Caco-2 (cell line): ENCODE results near the gene IL1RAPL2. TPM values are rescaled to one million over a fixed set of nuclear protein-coding genes. Genes with fewer than 3 reads are reported as not detected.

Source experiments
- BruUV-seq: library from RNA; stranded (reverse); fragments of 400-500 nt; replicated peaks from 2 replicates; lab custom pipeline; 2021; lab: Mats Ljungman, UMichigan
- CTCF ChIA-PET: fragments of 300-600 bp; sonication (Branson Sonifier 250); formaldehyde crosslinking; loops from one replicate; lab custom pipeline; 2022; ENCODE audit warnings: antibody characterized with exemption; lab: Charles Lee
- POLR2A ChIA-PET: fragments of 300-600 bp; sonication (Branson Sonifier 250); formaldehyde crosslinking; loops from one replicate; lab custom pipeline; 2022; ENCODE audit warnings: antibody characterized with exemption; lab: Charles Lee
- DNase-seq, 2 experiments: peaks; one replicate each; pipeline versions ENCODE4 v3.0.0 to v3.0.0-alpha.2; 2020 to 2022
- H3K27me3 ChIP-seq: replicated peaks from 2 replicates; pipeline ENCODE4 v1.6.0; 2011; ENCODE audit warnings: low read length; ENCODE audit not compliant: control insufficient read depth, insufficient read depth
- H3K36me3 ChIP-seq: 2 replicates; pipeline ENCODE4 v1.5.1; 2011; ENCODE audit warnings: low read length; ENCODE audit not compliant: control insufficient read depth, insufficient read depth
- H3K4me1 ChIP-seq: fragments of 250-450 bp; sonication (Bioruptor Pico); 2 replicates; pipeline ENCODE4 v1.5.1; 2020; ENCODE audit warnings: mild to moderate bottlenecking
- H3K4me3 ChIP-seq: 2 replicates; pipeline ENCODE4 v1.5.1; 2011; ENCODE audit warnings: low read depth, mild to moderate bottlenecking, control low read depth, low read length
- H3K9me3 ChIP-seq: fragments of 250-450 bp; sonication (Bioruptor Pico); 2 replicates; pipeline ENCODE4 v1.5.1; 2020; ENCODE audit warnings: mild to moderate bottlenecking, moderate library complexity
- H3K27ac Mint-ChIP-seq: one replicate; pipeline ENCODE4 v1.8.0; 2022; ENCODE audit warnings: mixed read lengths; ENCODE audit not compliant: unreplicated experiment
- H3K27me3 Mint-ChIP-seq: one replicate; pipeline ENCODE4 v1.8.0; 2022; ENCODE audit warnings: mixed read lengths; ENCODE audit not compliant: insufficient read depth, unreplicated experiment
- H3K36me3 Mint-ChIP-seq: one replicate; pipeline ENCODE4 v1.8.0; 2022; ENCODE audit warnings: mild to moderate bottlenecking, mixed read lengths; ENCODE audit not compliant: insufficient read depth, unreplicated experiment
- H3K4me1 Mint-ChIP-seq: one replicate; pipeline ENCODE4 v1.8.0; 2022; ENCODE audit warnings: low read depth, mixed read lengths; ENCODE audit not compliant: unreplicated experiment
- H3K4me3 Mint-ChIP-seq: one replicate; pipeline ENCODE4 v1.8.0; 2022; ENCODE audit warnings: mild to moderate bottlenecking, moderate library complexity, mixed read lengths; ENCODE audit not compliant: unreplicated experiment
- H3K9me3 Mint-ChIP-seq: one replicate; pipeline ENCODE4 v1.8.0; 2022; ENCODE audit warnings: mixed read lengths; ENCODE audit not compliant: unreplicated experiment
- intact Hi-C: fragments of 100-400 bp; cut with micrococcal nuclease; formaldehyde crosslinking; loops from one replicate; pipeline ENCODE4 v1.10.0; 2022; ENCODE audit not compliant: unreplicated experiment
- total RNA-seq: library from RNA; stranded (reverse); gene quantifications from 2 replicates; pipeline ENCODE4 v1.2.3, GENCODE V29; 2022
- TF ChIP-seq, protein P1 (sequence below), 2 experiments: fragments of 200-600 bp in 1 of 2; IDR thresholded peaks; 1 replicate in 1 of 2; 2 replicates in 1 of 2; pipeline versions ENCODE4 v1.5.1 to v1.8.0; 2011 to 2022; ENCODE audit warnings: antibody characterized with exemption in 1 of 2, control low read depth in 1 of 2, inconsistent platforms in 1 of 2, low read depth in 1 of 2, low read length in 1 of 2, mild to moderate bottlenecking in 1 of 2, moderate library complexity in 1 of 2; ENCODE audit not compliant: insufficient read depth in 1 of 2, severe bottlenecking in 1 of 2, unreplicated experiment in 1 of 2

IL1RAPL2 gene
- total RNA-seq, 1 experiment from 2014 or later, result not detected

DNA sequence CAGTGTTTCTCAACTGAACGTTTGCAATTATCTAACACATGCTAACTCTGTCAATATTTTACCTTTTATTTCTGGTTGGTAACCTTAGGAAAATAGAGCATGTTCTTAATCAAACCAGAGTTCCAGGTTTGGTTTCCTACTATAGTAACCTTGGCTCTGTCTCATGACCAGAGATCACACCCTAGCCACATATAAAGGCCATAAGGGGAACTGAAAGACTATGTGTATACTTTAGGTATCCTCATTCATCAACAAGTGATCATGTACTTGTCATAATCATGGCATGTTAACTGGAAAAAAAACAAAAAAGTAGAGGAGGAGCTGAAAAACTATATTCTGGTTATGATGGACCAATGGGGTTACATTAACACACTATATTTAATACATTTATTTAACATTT, 352.1 kb downstream of the IL1RAPL2 start:
- Histone ChIP-seq H3K4me1 (no peaks in the 10 kb centered on the region), H3K9me3 (no peaks in the 10 kb centered on the region), H3K4me3 (no peak overlapping the region), H3K36me3 (no peaks in the 10 kb centered on the region), H3K27me3 (no peaks in the 10 kb centered on the region)
- Mint-ChIP-seq H3K4me3 (no peak overlapping the region), H3K9me3 (no peaks in the 10 kb centered on the region), H3K36me3 (no peaks in the 10 kb centered on the region), H3K27ac (no peak overlapping the region), H3K4me1 (no peaks in the 10 kb centered on the region), H3K27me3 (no peaks in the 10 kb centered on the region)
- no TSS peak for BruUV-seq
- CTCF ChIA-PET, result no interaction called here
- TF ChIP-seq, protein P1, sequence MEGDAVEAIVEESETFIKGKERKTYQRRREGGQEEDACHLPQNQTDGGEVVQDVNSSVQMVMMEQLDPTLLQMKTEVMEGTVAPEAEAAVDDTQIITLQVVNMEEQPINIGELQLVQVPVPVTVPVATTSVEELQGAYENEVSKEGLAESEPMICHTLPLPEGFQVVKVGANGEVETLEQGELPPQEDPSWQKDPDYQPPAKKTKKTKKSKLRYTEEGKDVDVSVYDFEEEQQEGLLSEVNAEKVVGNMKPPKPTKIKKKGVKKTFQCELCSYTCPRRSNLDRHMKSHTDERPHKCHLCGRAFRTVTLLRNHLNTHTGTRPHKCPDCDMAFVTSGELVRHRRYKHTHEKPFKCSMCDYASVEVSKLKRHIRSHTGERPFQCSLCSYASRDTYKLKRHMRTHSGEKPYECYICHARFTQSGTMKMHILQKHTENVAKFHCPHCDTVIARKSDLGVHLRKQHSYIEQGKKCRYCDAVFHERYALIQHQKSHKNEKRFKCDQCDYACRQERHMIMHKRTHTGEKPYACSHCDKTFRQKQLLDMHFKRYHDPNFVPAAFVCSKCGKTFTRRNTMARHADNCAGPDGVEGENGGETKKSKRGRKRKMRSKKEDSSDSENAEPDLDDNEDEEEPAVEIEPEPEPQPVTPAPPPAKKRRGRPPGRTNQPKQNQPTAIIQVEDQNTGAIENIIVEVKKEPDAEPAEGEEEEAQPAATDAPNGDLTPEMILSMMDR (IDR thresholded peaks at IDR 0.05; ENCODE audit: insufficient read depth in 1 of 2, low read depth in 1 of 2, low read length in 1 of 2, severe bottlenecking in 1 of 2, unreplicated experiment in 1 of 2), result no peak
- no peak for DNase-seq
- POLR2A ChIA-PET, result no interaction called here
- intact Hi-C loops, result no loop called here

DNA sequence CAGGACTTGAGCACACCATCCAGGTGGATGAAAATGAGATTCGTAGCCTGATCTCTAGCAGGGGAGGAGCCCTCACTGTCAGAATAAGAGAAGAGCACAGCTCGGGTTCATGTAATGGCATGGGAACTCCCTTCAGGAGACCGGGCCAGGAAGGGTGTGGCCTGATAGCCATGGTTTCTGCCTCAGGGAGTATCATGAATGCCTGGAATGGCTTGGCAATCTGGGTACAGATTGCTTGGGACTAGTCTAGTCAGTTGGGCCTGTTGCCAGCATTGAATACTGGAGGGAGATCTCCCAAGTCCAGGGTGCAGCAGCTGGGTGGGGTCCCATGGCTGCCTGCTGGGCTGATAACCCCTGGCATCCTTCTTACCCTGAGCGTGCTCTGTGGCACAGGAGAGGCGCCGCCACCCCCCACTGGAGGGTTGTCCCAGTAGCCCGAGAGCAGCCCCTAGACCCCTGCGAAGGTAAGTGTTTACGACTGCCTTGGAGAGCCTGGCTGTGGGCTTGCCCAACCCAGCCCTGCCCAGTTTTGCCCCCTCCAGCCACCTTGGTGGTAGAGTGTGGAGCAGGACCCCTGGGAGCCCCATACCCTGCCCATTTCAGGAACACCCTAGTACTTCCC, 355.7 kb downstream of the IL1RAPL2 start:
- Histone ChIP-seq H3K27me3 (no peaks in the 10 kb centered on the region), H3K36me3 (no peaks in the 10 kb centered on the region), H3K4me1 (no peaks in the 10 kb centered on the region), H3K9me3 (no peaks in the 10 kb centered on the region), H3K4me3 (no peak overlapping the region)
- BruUV-seq, result no TSS peak
- no peak for DNase-seq
- intact Hi-C loops, result no loop called here
- Mint-ChIP-seq H3K9me3 (no peaks in the 10 kb centered on the region), H3K4me3 (no peak overlapping the region), H3K4me1 (no peaks in the 10 kb centered on the region), H3K27ac (no peak overlapping the region), H3K36me3 (no peaks in the 10 kb centered on the region), H3K27me3 (no peaks in the 10 kb centered on the region)
- POLR2A ChIA-PET, result no interaction called here
- CTCF ChIA-PET, result interaction anchor here (0.5 to 1.0 kb wide), 3 partner anchors 37 to 552 kb away, joined by 3 read pairs; no protein-coding TSS in a partner anchor
- TF ChIP-seq, protein P1 (IDR thresholded peaks at IDR 0.05; ENCODE audit: insufficient read depth in 1 of 2, low read depth in 1 of 2, low read length in 1 of 2, severe bottlenecking in 1 of 2, unreplicated experiment in 1 of 2), result no peak

DNA sequence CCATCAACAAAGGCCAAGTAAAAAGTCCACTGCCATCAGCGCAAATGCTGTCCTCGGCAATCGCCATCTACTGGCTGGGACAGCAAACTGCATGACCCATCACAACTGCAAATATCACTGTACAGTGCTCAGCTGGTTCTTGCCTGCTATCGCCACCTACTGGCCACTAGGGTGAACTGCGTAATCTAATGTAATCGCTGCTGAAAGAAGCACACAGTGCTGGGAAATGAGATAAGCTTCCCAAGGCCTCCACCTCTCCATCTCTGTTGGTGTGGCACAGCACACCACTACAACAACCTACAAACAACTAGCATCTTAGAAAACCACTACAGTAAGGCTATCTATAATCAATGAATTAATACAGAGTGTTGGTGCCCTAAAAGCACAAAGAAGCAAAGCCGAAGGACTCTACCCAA, 356.2 kb downstream of the IL1RAPL2 start:
- H3K9me3 Mint-ChIP-seq, result no peaks in the 10 kb centered on the region
- no TSS peak for BruUV-seq
- CTCF ChIA-PET, result interaction anchor here (0.5 to 1.0 kb wide), 5 partner anchors 12 to 552 kb away, joined by 3 to 4 read pairs (median 3); no protein-coding TSS in a partner anchor
- Histone ChIP-seq H3K4me3 (no peak overlapping the region), H3K27me3 (no peaks in the 10 kb centered on the region), H3K4me1 (no peaks in the 10 kb centered on the region), H3K9me3 (no peaks in the 10 kb centered on the region), H3K36me3 (no peaks in the 10 kb centered on the region)
- no peaks in the 10 kb centered on the region for H3K27me3 Mint-ChIP-seq
- POLR2A ChIA-PET, result no interaction called here
- no peak overlapping the region for H3K27ac Mint-ChIP-seq
- TF ChIP-seq, protein P1 (IDR thresholded peaks at IDR 0.05; ENCODE audit: insufficient read depth in 1 of 2, low read depth in 1 of 2, low read length in 1 of 2, severe bottlenecking in 1 of 2, unreplicated experiment in 1 of 2), result peak; percentile 79 to 80
- H3K4me3 Mint-ChIP-seq, result no peak overlapping the region
- H3K36me3 Mint-ChIP-seq, result no peaks in the 10 kb centered on the region
- no peaks in the 10 kb centered on the region for H3K4me1 Mint-ChIP-seq
- intact Hi-C loops, result no loop called here
- DNase-seq, result peak; percentile 69 to 70
